ENCODE data around the gene GOT2. TPM values are rescaled to one million over a fixed set of nuclear protein-coding genes. Genes with fewer than 3 reads are reported as not detected.
"Not testable (repeated sequence)": the region's sequence is repeated elsewhere in the genome, so short reads cannot be mapped to it uniquely, and the experiment has no call there.

Gene GOT2
- polyA plus RNA-seq, 1 of the 3 experiments (the other 2 are of a cell fraction): 69.2 TPM

GRCh38 chr16:58661199-58661830 lies 72.8 kb downstream of the GOT2 start (continued):
- TF ChIP-seq USF2 (IDR thresholded peaks at IDR 0.05; ENCODE audit: borderline replicate concordance, low read depth, low read length) (no peak), FOSL2 (IDR thresholded peaks at IDR 0.05; ENCODE audit: borderline replicate concordance, low read depth) (peak; percentile 46; the same call in 1 of the 2 replicates), RAD21 (IDR thresholded peaks at IDR 0.05; ENCODE audit: low read length) (peak; percentile 98), FOXM1 (IDR thresholded peaks at IDR 0.05; ENCODE audit: low read depth) (no peak), JUND (IDR thresholded peaks at IDR 0.05) (no peak), ZBTB33 (IDR thresholded peaks at IDR 0.05; ENCODE audit: borderline replicate concordance, low read depth) (no peak), CTCF (IDR thresholded peaks at IDR 0.05) (peak; percentile 78), GABPA (IDR thresholded peaks at IDR 0.05; ENCODE audit: low read depth) (no peak)

GRCh38 chr16:58659911-58660310 lies 74.2 kb downstream of the GOT2 start:
- H3F3A ChIP-seq (replicated peaks; ENCODE audit: insufficient read depth); H3K36me3 ChIP-seq (replicated peaks in 1 of 2; ENCODE audit: control insufficient read depth in 1 of 2, insufficient read depth in 2 of 2, low read length in 1 of 2); DNase-seq; H3K27ac ChIP-seq (ENCODE audit: low read depth in 2 of 2, low read length in 1 of 2); H3K9me3 ChIP-seq; H3K9ac ChIP-seq; H3K4me3 ChIP-seq (ENCODE audit: low read depth in 2 of 2, low read length in 1 of 2); H3K27me3 ChIP-seq (ENCODE audit: insufficient read depth); H3K9me2 ChIP-seq; H3K4me2 ChIP-seq; H4K20me1 ChIP-seq (ENCODE audit: insufficient read depth); H2AFZ ChIP-seq (ENCODE audit: low read depth); H3K4me1 ChIP-seq (ENCODE audit: control insufficient read depth in 1 of 2, insufficient read depth in 2 of 2, low read depth in 1 of 2, low read length in 1 of 2); H3K79me2 ChIP-seq (ENCODE audit: insufficient read depth): not testable (repeated sequence)
- CTCF ChIA-PET: interaction anchor here (0.8 to 6.3 kb wide), 6 partner anchors 21 to 324 kb away, joined by 3 to 62 read pairs (median 8); partner anchors contain the start of gene SETD6
- POLR2A ChIA-PET: interaction anchor here (1.2 kb wide), 1 partner anchor 142 kb away, joined by 3 read pairs; no protein-coding TSS in a partner anchor
- WGBS (ENCODE audit: low lambda C conversion rate): 88% methylated on average over 11 of the region's 11 CpGs

GRCh38 chr16:58658796-58659211 lies 75.3 kb downstream of the GOT2 start:
- no peak overlapping the region for H3K27ac ChIP-seq (ENCODE audit: low read depth in 2 of 2, low read length in 1 of 2)
- no peaks in the 10 kb centered on the region for H3K9me3 ChIP-seq
- DNase-seq: no peak
- no peaks in the 10 kb centered on the region for H3F3A ChIP-seq (replicated peaks; ENCODE audit: insufficient read depth)
- H3K79me2 ChIP-seq (ENCODE audit: insufficient read depth): no peaks in the 10 kb centered on the region
- no peak overlapping the region for H3K9ac ChIP-seq
- ChIA-PET CTCF (interaction anchor here (0.7 to 3.0 kb wide), 7 partner anchors 8 to 323 kb away, joined by 3 to 16 read pairs (median 3); no protein-coding TSS in a partner anchor), POLR2A (no interaction called here)
- peaks cover 0 to 3% of the 10 kb centered on the region in 2 experiments; a peak in 1 of 4 replicates for H3K4me1 ChIP-seq (ENCODE audit: control insufficient read depth in 1 of 2, insufficient read depth in 2 of 2, low read depth in 1 of 2, low read length in 1 of 2)
- no peaks in the 10 kb centered on the region for H3K36me3 ChIP-seq (replicated peaks in 1 of 2; ENCODE audit: control insufficient read depth in 1 of 2, insufficient read depth in 2 of 2, low read length in 1 of 2)
- no peaks in the 10 kb centered on the region for H3K27me3 ChIP-seq (ENCODE audit: insufficient read depth)
- no peaks in the 10 kb centered on the region for H4K20me1 ChIP-seq (ENCODE audit: insufficient read depth)
- H2AFZ ChIP-seq (ENCODE audit: low read depth): no peak overlapping the region
- 92% methylated on average over 2 of the region's 3 CpGs for WGBS (ENCODE audit: low lambda C conversion rate)
- no peaks in the 10 kb centered on the region for H3K9me2 ChIP-seq
- H3K4me3 ChIP-seq (ENCODE audit: low read depth in 2 of 2, low read length in 1 of 2): no peak overlapping the region
- no peak overlapping the region for H3K4me2 ChIP-seq
- TF ChIP-seq RXRA (IDR thresholded peaks at IDR 0.05; ENCODE audit: borderline replicate concordance, low read depth) (no peak), MXI1 (IDR thresholded peaks at IDR 0.05; ENCODE audit: low read depth, low read length) (no peak), FOXM1 (IDR thresholded peaks at IDR 0.05; ENCODE audit: low read depth) (no peak), NRF1 (IDR thresholded peaks at IDR 0.05; ENCODE audit: low read depth, low read length) (no peak), ZBTB33 (IDR thresholded peaks at IDR 0.05; ENCODE audit: borderline replicate concordance, low read depth) (no peak), RCOR1 (IDR thresholded peaks at IDR 0.05; ENCODE audit: low read length) (no peak), TAF1 (IDR thresholded peaks at IDR 0.05; ENCODE audit: borderline replicate concordance, low read depth, low read length) (no peak), SIN3A (IDR thresholded peaks at IDR 0.05; ENCODE audit: borderline replicate concordance, low read depth, low read length) (no peak), YY1 (IDR thresholded peaks at IDR 0.05; ENCODE audit: low read depth) (no peak), FOSL2 (IDR thresholded peaks at IDR 0.05; ENCODE audit: borderline replicate concordance, low read depth) (no peak), TEAD4 (IDR thresholded peaks at IDR 0.05; ENCODE audit: borderline replicate concordance, insufficient read depth) (no peak), NFIC (IDR thresholded peaks at IDR 0.05; ENCODE audit: borderline replicate concordance) (no peak)
